Mesendoderm (in vitro differentiated cells): ENCODE results near the gene PLCB4.

Experiments used
- DNase-seq: peaks from one replicate; pipeline ENCODE4 v3.0.0; 2013
- H2AK5ac ChIP-seq: 2 replicates; pipeline ENCODE4 v1.6.1; 2013; ENCODE audit warnings: low read length, inconsistent platforms
- H2BK120ac ChIP-seq: 2 replicates; pipeline ENCODE4 v1.6.1; 2013; ENCODE audit warnings: low read depth, mild to moderate bottlenecking, low read length, moderate library complexity, mixed read lengths
- H2BK15ac ChIP-seq: replicated peaks from 2 replicates; pipeline ENCODE4 v1.6.1; 2013; ENCODE audit warnings: low read depth, mild to moderate bottlenecking, moderate library complexity
- H2BK5ac ChIP-seq: 2 replicates; pipeline ENCODE4 v1.6.1; 2013; ENCODE audit warnings: low read length, inconsistent platforms
- H3K18ac ChIP-seq: 2 replicates; pipeline ENCODE4 v1.6.1; 2013; ENCODE audit warnings: mild to moderate bottlenecking, low read length, mixed read lengths
- H3K23ac ChIP-seq: one replicate; pipeline ENCODE4 v1.6.1; 2013; ENCODE audit warnings: low read length
- H3K27ac ChIP-seq: 2 replicates; pipeline ENCODE4 v1.5.1; 2013; ENCODE audit warnings: low read depth, mild to moderate bottlenecking, inconsistent platforms, low read length, moderate library complexity
- H3K27me3 ChIP-seq: 2 replicates; pipeline ENCODE4 v1.6.1; 2013; ENCODE audit warnings: low read length, control low read depth, mild to moderate bottlenecking, inconsistent platforms; ENCODE audit not compliant: insufficient read depth, poor library complexity
- H3K36me3 ChIP-seq: 2 replicates; pipeline ENCODE4 v1.6.1; 2013; ENCODE audit warnings: low read length, inconsistent platforms; ENCODE audit not compliant: control insufficient read depth, insufficient read depth
- H3K4ac ChIP-seq: one replicate; pipeline ENCODE4 v1.6.1; 2013; ENCODE audit warnings: low read depth, mild to moderate bottlenecking, low read length, moderate library complexity
- H3K4me1 ChIP-seq: 2 replicates; pipeline ENCODE4 v1.6.1; 2013; ENCODE audit warnings: low read depth, low read length, inconsistent platforms; ENCODE audit not compliant: control insufficient read depth
- H3K4me2 ChIP-seq: 2 replicates; pipeline ENCODE4 v1.6.1; 2013; ENCODE audit warnings: low read length
- H3K4me3 ChIP-seq: 2 replicates; pipeline ENCODE4 v1.5.1; 2013; ENCODE audit warnings: mild to moderate bottlenecking, low read length
- H3K56ac ChIP-seq: one replicate; pipeline ENCODE4 v1.6.1; 2013; ENCODE audit warnings: low read length
- H3K79me1 ChIP-seq: 2 replicates; pipeline ENCODE4 v1.6.1; 2013; ENCODE audit warnings: low read length, inconsistent platforms
- H3K79me2 ChIP-seq: 2 replicates; pipeline ENCODE4 v1.6.1; 2013; ENCODE audit warnings: mild to moderate bottlenecking, low read length; ENCODE audit not compliant: control insufficient read depth, insufficient read depth
- H3K9ac ChIP-seq: 2 replicates; pipeline ENCODE4 v1.6.1; 2013; ENCODE audit warnings: low read length, inconsistent platforms
- H4K5ac ChIP-seq: one replicate; pipeline ENCODE4 v1.6.1; 2013; ENCODE audit warnings: low read length
- H4K8ac ChIP-seq: one replicate; pipeline ENCODE4 v1.6.1; 2013; ENCODE audit warnings: low read depth, mild to moderate bottlenecking, control low read depth, low read length, moderate library complexity
- WGBS: extraction: QIAGEN DNeasy Blood & Tissue Kit; methylation state at CpG from one replicate; pipeline ENCODE4 v1.1.7; 2013; ENCODE audit warnings: low lambda C conversion rate, missing lambda C conversion rate; ENCODE audit not compliant: insufficient coverage; ENCODE audit errors: extremely low coverage; 5-methylcytosine and 5-hydroxymethylcytosine counted together

The PLCB4 gene

GRCh38 chr20:9025011-9025410 lies 43.9 kb upstream of the PLCB4 start:
- H3K79me1 ChIP-seq = no peaks in the 10 kb centered on the region
- H2BK120ac ChIP-seq = no peak overlapping the region
- H2BK5ac ChIP-seq = no peak overlapping the region
- WGBS = no CpG with 5 or more reads among the region's 5 CpGs
- H2AK5ac ChIP-seq = no peak overlapping the region
- H3K4ac ChIP-seq = no peak overlapping the region
- H3K27me3 ChIP-seq = no peaks in the 10 kb centered on the region
- no peak overlapping the region for H2BK15ac ChIP-seq
- H3K9ac ChIP-seq = no peak overlapping the region
- no peak overlapping the region for H4K5ac ChIP-seq
- H3K4me3 ChIP-seq = no peak overlapping the region
- no peak overlapping the region for H3K4me2 ChIP-seq
- H3K79me2 ChIP-seq = no peaks in the 10 kb centered on the region
- no peaks in the 10 kb centered on the region for H3K36me3 ChIP-seq
- H3K18ac ChIP-seq = no peak overlapping the region
- no peaks in the 10 kb centered on the region for H3K4me1 ChIP-seq
- no peak for DNase-seq
- no peak overlapping the region for H4K8ac ChIP-seq
- H3K56ac ChIP-seq = no peak overlapping the region
- H3K23ac ChIP-seq = no peak overlapping the region
- no peak overlapping the region for H3K27ac ChIP-seq

GRCh38 chr20:9025643-9026042 lies 43.2 kb upstream of the PLCB4 start:
- H3K9ac ChIP-seq = no peak overlapping the region
- no peaks in the 10 kb centered on the region for H3K79me2 ChIP-seq
- H3K79me1 ChIP-seq = no peaks in the 10 kb centered on the region
- no peaks in the 10 kb centered on the region for H3K36me3 ChIP-seq
- no peaks in the 10 kb centered on the region for H3K4me1 ChIP-seq
- H2AK5ac ChIP-seq = no peak overlapping the region
- WGBS = no CpG with 5 or more reads among the region's 4 CpGs
- no peak overlapping the region for H2BK120ac ChIP-seq
- no peak overlapping the region for H3K23ac ChIP-seq
- no peak overlapping the region for H3K4me2 ChIP-seq
- H3K4me3 ChIP-seq = no peak overlapping the region
- H4K5ac ChIP-seq = no peak overlapping the region
- no peak overlapping the region for H3K4ac ChIP-seq
- H2BK5ac ChIP-seq = no peak overlapping the region
- H3K27ac ChIP-seq = no peak overlapping the region
- H2BK15ac ChIP-seq = no peak overlapping the region
- no peak overlapping the region for H4K8ac ChIP-seq
- H3K56ac ChIP-seq = no peak overlapping the region
- no peaks in the 10 kb centered on the region for H3K27me3 ChIP-seq
- no peak for DNase-seq
- no peak overlapping the region for H3K18ac ChIP-seq

- H4K8ac ChIP-seq = no peak overlapping the region
- no peak overlapping the region for H3K9ac ChIP-seq
- H3K27me3 ChIP-seq = no peaks in the 10 kb centered on the region
- H3K36me3 ChIP-seq = no peaks in the 10 kb centered on the region
- H2AK5ac ChIP-seq = no peak overlapping the region
- no peaks in the 10 kb centered on the region for H3K79me1 ChIP-seq
- no peak for DNase-seq
- no peak overlapping the region for H2BK15ac ChIP-seq
- no peak overlapping the region for H2BK120ac ChIP-seq
- H2BK5ac ChIP-seq = no peak overlapping the region
- H3K27ac ChIP-seq = no peak overlapping the region
- no peak overlapping the region for H3K4ac ChIP-seq
- no peak overlapping the region for H3K4me3 ChIP-seq
- no peak overlapping the region for H3K4me2 ChIP-seq
- no CpG with 5 or more reads among the region's 2 CpGs for WGBS
- no peak overlapping the region for H4K5ac ChIP-seq
- no peak overlapping the region for H3K56ac ChIP-seq
- no peaks in the 10 kb centered on the region for H3K79me2 ChIP-seq
- H3K4me1 ChIP-seq = no peaks in the 10 kb centered on the region
- no peak overlapping the region for H3K18ac ChIP-seq
- no peak overlapping the region for H3K23ac ChIP-seq
These were observed 41.3 kb upstream of the PLCB4 start for GRCh38 chr20:9027626-9028025.

GRCh38 chr20:9028419-9028818 lies 40.5 kb upstream of the PLCB4 start:
- H2BK15ac ChIP-seq = no peak overlapping the region
- WGBS = no CpG with 5 or more reads among the region's 3 CpGs
- no peak overlapping the region for H4K5ac ChIP-seq
- no peaks in the 10 kb centered on the region for H3K79me2 ChIP-seq
- H2AK5ac ChIP-seq = no peak overlapping the region
- H3K18ac ChIP-seq = no peak overlapping the region
- no peak overlapping the region for H2BK5ac ChIP-seq
- no peak overlapping the region for H3K4ac ChIP-seq
- no peaks in the 10 kb centered on the region for H3K4me1 ChIP-seq
- no peaks in the 10 kb centered on the region for H3K36me3 ChIP-seq
- no peak for DNase-seq
- no peak overlapping the region for H3K9ac ChIP-seq
- H3K4me3 ChIP-seq = no peak overlapping the region
- no peak overlapping the region for H4K8ac ChIP-seq
- no peak overlapping the region for H3K56ac ChIP-seq
- no peaks in the 10 kb centered on the region for H3K27me3 ChIP-seq
- no peak overlapping the region for H2BK120ac ChIP-seq
- no peak overlapping the region for H3K23ac ChIP-seq
- H3K27ac ChIP-seq = no peak overlapping the region
- H3K79me1 ChIP-seq = no peaks in the 10 kb centered on the region
- H3K4me2 ChIP-seq = no peak overlapping the region

GRCh38 chr20:9031991-9032390 lies 36.9 kb upstream of the PLCB4 start:
- H3K9ac ChIP-seq = no peak overlapping the region
- H3K4ac ChIP-seq = no peak overlapping the region
- no peaks in the 10 kb centered on the region for H3K79me2 ChIP-seq
- no peak overlapping the region for H3K27ac ChIP-seq
- no peak overlapping the region for H2AK5ac ChIP-seq
- H3K56ac ChIP-seq = no peak overlapping the region
- H4K8ac ChIP-seq = no peak overlapping the region
- H3K79me1 ChIP-seq = no peaks in the 10 kb centered on the region
- H3K18ac ChIP-seq = no peak overlapping the region
- no peak overlapping the region for H2BK120ac ChIP-seq
- H3K23ac ChIP-seq = no peak overlapping the region
- H3K4me1 ChIP-seq = no peaks in the 10 kb centered on the region
- no peaks in the 10 kb centered on the region for H3K36me3 ChIP-seq
- no CpG with 5 or more reads among the region's 8 CpGs for WGBS
- no peaks in the 10 kb centered on the region for H3K27me3 ChIP-seq
- H2BK15ac ChIP-seq = no peak overlapping the region
- H2BK5ac ChIP-seq = no peak overlapping the region
- H3K4me3 ChIP-seq = no peak overlapping the region
- DNase-seq = no peak
- no peak overlapping the region for H4K5ac ChIP-seq
- H3K4me2 ChIP-seq = no peak overlapping the region

- no peak overlapping the region for H2BK120ac ChIP-seq
- H4K8ac ChIP-seq = no peak overlapping the region
- no peak overlapping the region for H3K27ac ChIP-seq
- no peak overlapping the region for H4K5ac ChIP-seq
- H3K23ac ChIP-seq = no peak overlapping the region
- no peak overlapping the region for H2BK5ac ChIP-seq
- H3K79me2 ChIP-seq = no peaks in the 10 kb centered on the region
- H2BK15ac ChIP-seq = no peak overlapping the region
- no peak overlapping the region for H3K18ac ChIP-seq
- no peak overlapping the region for H3K4me2 ChIP-seq
- H3K56ac ChIP-seq = no peak overlapping the region
- no peak overlapping the region for H3K4me3 ChIP-seq
- no peak overlapping the region for H3K4ac ChIP-seq
- H3K9ac ChIP-seq = no peak overlapping the region
- H3K36me3 ChIP-seq = no peaks in the 10 kb centered on the region
- no peaks in the 10 kb centered on the region for H3K4me1 ChIP-seq
- no peak overlapping the region for H2AK5ac ChIP-seq
- H3K27me3 ChIP-seq = no peaks in the 10 kb centered on the region
- DNase-seq = no peak
- H3K79me1 ChIP-seq = no peaks in the 10 kb centered on the region
- WGBS = no CpG with 5 or more reads among the region's 4 CpGs
These were observed 36.1 kb upstream of the PLCB4 start for GRCh38 chr20:9032758-9033157.
